ENCODE results near the gene ACOX3. TPM values are rescaled to one million over a fixed set of nuclear protein-coding genes. Genes with fewer than 3 reads are reported as not detected.
A peak's percentile ranks its signal among the peaks of the same experiment; 100 is the strongest.

ACOX3 gene
- total and polyA plus RNA-seq, 10 of the 15 experiments (the other 5 are each of a cell fraction or from before 2014, with no cell fraction given): 2.0 to 24.5 (median 14.0) TPM

DNA sequence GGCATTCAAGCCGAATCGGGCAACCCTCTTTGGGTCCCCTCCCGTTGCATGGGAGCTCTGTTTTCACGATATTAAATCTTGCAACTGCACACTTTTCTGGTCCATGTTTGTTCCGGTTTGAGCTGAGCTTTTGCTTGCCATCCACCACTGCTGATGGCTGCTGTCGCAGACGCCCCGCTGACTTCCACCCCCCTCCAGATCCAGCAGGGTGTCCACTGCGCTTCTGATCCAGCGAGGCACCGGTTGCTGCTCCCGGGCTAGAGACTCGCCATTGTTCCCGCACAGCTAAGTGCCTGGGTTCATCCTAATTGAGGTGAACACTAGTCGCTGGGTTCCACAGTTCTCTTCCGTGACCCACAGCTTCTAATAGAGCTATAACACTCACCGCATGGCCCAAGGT, 13.3 kb downstream of the ACOX3 start:
- TF ChIP-seq, protein P1, sequence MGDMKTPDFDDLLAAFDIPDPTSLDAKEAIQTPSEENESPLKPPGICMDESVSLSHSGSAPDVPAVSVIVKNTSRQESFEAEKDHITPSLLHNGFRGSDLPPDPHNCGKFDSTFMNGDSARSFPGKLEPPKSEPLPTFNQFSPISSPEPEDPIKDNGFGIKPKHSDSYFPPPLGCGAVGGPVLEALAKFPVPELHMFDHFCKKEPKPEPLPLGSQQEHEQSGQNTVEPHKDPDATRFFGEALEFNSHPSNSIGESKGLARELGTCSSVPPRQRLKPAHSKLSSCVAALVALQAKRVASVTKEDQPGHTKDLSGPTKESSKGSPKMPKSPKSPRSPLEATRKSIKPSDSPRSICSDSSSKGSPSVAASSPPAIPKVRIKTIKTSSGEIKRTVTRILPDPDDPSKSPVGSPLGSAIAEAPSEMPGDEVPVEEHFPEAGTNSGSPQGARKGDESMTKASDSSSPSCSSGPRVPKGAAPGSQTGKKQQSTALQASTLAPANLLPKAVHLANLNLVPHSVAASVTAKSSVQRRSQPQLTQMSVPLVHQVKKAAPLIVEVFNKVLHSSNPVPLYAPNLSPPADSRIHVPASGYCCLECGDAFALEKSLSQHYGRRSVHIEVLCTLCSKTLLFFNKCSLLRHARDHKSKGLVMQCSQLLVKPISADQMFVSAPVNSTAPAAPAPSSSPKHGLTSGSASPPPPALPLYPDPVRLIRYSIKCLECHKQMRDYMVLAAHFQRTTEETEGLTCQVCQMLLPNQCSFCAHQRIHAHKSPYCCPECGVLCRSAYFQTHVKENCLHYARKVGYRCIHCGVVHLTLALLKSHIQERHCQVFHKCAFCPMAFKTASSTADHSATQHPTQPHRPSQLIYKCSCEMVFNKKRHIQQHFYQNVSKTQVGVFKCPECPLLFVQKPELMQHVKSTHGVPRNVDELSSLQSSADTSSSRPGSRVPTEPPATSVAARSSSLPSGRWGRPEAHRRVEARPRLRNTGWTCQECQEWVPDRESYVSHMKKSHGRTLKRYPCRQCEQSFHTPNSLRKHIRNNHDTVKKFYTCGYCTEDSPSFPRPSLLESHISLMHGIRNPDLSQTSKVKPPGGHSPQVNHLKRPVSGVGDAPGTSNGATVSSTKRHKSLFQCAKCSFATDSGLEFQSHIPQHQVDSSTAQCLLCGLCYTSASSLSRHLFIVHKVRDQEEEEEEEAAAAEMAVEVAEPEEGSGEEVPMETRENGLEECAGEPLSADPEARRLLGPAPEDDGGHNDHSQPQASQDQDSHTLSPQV (IDR thresholded peaks at IDR 0.05): no peak
- no peak for TF ChIP-seq SMAD5 (IDR thresholded peaks at IDR 0.05; ENCODE audit: low read depth)
- TF ChIP-seq RCOR1 (conservative IDR thresholded peaks at IDR 0.05; ENCODE audit: low read depth, low read length): no peak
- TF ChIP-seq MTA3 (IDR thresholded peaks at IDR 0.05; ENCODE audit: borderline replicate concordance, low read length): no peak
- TF ChIP-seq RAD21 (IDR thresholded peaks at IDR 0.05; ENCODE audit: insufficient read depth, low read depth, low read length): no peak
- TF ChIP-seq MYC (IDR thresholded peaks at IDR 0.05; ENCODE audit: insufficient read depth, insufficient read length, insufficient replicate concordance, low read length, severe bottlenecking): no peak
- no peak for TF ChIP-seq POLR2AphosphoS2 (IDR thresholded peaks at IDR 0.05; ENCODE audit: low read depth, low read length)
- no peak for TF ChIP-seq IKZF1 (conservative IDR thresholded peaks at IDR 0.05)
- TF ChIP-seq MEF2B (IDR thresholded peaks at IDR 0.05; ENCODE audit: partially characterized antibody, poor library complexity, severe bottlenecking): no peak
- TF ChIP-seq, protein P2, sequence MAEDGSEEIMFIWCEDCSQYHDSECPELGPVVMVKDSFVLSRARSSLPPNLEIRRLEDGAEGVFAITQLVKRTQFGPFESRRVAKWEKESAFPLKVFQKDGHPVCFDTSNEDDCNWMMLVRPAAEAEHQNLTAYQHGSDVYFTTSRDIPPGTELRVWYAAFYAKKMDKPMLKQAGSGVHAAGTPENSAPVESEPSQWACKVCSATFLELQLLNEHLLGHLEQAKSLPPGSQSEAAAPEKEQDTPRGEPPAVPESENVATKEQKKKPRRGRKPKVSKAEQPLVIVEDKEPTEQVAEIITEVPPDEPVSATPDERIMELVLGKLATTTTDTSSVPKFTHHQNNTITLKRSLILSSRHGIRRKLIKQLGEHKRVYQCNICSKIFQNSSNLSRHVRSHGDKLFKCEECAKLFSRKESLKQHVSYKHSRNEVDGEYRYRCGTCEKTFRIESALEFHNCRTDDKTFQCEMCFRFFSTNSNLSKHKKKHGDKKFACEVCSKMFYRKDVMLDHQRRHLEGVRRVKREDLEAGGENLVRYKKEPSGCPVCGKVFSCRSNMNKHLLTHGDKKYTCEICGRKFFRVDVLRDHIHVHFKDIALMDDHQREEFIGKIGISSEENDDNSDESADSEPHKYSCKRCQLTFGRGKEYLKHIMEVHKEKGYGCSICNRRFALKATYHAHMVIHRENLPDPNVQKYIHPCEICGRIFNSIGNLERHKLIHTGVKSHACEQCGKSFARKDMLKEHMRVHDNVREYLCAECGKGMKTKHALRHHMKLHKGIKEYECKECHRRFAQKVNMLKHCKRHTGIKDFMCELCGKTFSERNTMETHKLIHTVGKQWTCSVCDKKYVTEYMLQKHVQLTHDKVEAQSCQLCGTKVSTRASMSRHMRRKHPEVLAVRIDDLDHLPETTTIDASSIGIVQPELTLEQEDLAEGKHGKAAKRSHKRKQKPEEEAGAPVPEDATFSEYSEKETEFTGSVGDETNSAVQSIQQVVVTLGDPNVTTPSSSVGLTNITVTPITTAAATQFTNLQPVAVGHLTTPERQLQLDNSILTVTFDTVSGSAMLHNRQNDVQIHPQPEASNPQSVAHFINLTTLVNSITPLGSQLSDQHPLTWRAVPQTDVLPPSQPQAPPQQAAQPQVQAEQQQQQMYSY (CRISPR knock-in tag; IDR thresholded peaks at IDR 0.05): no peak
- TF ChIP-seq GABPA (IDR thresholded peaks at IDR 0.05; ENCODE audit: low read depth): no peak
- no peak for TF ChIP-seq NFIC (IDR thresholded peaks at IDR 0.05; ENCODE audit: low read depth, low read length)
- no peak for TF ChIP-seq MLLT1 (IDR thresholded peaks at IDR 0.05)
- no peak for TF ChIP-seq TARDBP (IDR thresholded peaks at IDR 0.05; ENCODE audit: borderline replicate concordance)
- Histone ChIP-seq H3K27ac (ENCODE audit: control insufficient read depth, insufficient read depth) (no peak overlapping the region), H3K9me3 (replicated peaks; ENCODE audit: control insufficient read depth, insufficient read depth, low read length) (no peaks in the 10 kb centered on the region), H3K79me2 (ENCODE audit: control insufficient read depth, insufficient read depth, low read length) (peaks cover 4% of the 10 kb centered on the region), H3K9ac (ENCODE audit: control insufficient read depth, insufficient read depth, low read length) (peak overlapping the region; percentile 55; the same call in 1 of the 2 replicates), H4K20me1 (ENCODE audit: control insufficient read depth, insufficient read depth) (no peaks in the 10 kb centered on the region), H2AFZ (ENCODE audit: control insufficient read depth, low read depth, low read length) (no peak overlapping the region), H3K27me3 (replicated peaks in 1 of 2; ENCODE audit: control insufficient read depth in 2 of 2, insufficient read depth in 2 of 2, low read length in 1 of 2) (no peaks in the 10 kb centered on the region), H3K4me1 (ENCODE audit: control insufficient read depth, insufficient read depth, low read length) (peaks cover 5% of the 10 kb centered on the region), H3K36me3 (ENCODE audit: control insufficient read depth in 2 of 2, insufficient read depth in 2 of 2, low read length in 1 of 2) (no peaks in the 10 kb centered on the region), H3K4me2 (ENCODE audit: control insufficient read depth, insufficient read depth) (peak overlapping the region; percentile 87), H3K4me3 (no peak overlapping the region; the same call in 1 of the 2 replicates)
- no peak for DNase-seq (ENCODE audit: low read depth, low spot score)
- ChIA-PET SMC1A (ENCODE audit: uncharacterized antibody, unreplicated experiment) (interaction anchor here (1.6 kb wide), 1 partner anchor 9 kb away, joined by 10 read pairs; no protein-coding TSS in a partner anchor), RAD21 (ENCODE audit: unreplicated experiment) (interaction anchor here (1.2 to 1.5 kb wide), 2 partner anchors 8 to 11 kb away, joined by 5 read pairs; no protein-coding TSS in a partner anchor), CTCF (interaction anchor here (0.9 to 1.1 kb wide), 3 partner anchors 9 to 250 kb away, joined by 3 read pairs; no protein-coding TSS in a partner anchor), POLR2A (interaction anchor here (1.1 to 2.5 kb wide), 2 partner anchors 13 to 268 kb away, joined by 3 to 11 read pairs; partner anchors contain the start of genes ABLIM2, ACOX3 and TRMT44)
- WGBS (ENCODE audit: insufficient coverage, insufficient replicate concordance, low lambda C conversion rate, missing lambda C conversion rate): 89% methylated on average over 17 of the region's 17 CpGs
- in situ Hi-C loops (cut with MboI) (no loop called here), intact Hi-C loops (cut with micrococcal nuclease; ENCODE audit: unreplicated experiment) (no loop called here)
- ATAC-seq: no peak
- no TSS peak for BruUV-seq (replicated peaks)
- FAIRE-seq: no peak
